Immature natural killer cell (primary cell): ENCODE data around the gene COX7A2. TPM values are rescaled to one million over a fixed set of nuclear protein-coding genes. Genes with fewer than 3 reads are reported as not detected.

Source experiments
- DNase-seq, 3 donors: peaks; one replicate each; pipeline ENCODE4 v3.0.0; 2022; ENCODE audit warnings: mixed read lengths in 1 of 3
- H3K27ac Mint-ChIP-seq, 6 donors: one replicate each; pipeline ENCODE4 v1.8.0; 2020; ENCODE audit warnings: mixed read lengths in 6 of 6, mild to moderate bottlenecking in 5 of 6, inconsistent platforms in 4 of 6, moderate library complexity in 3 of 6
- H3K27me3 Mint-ChIP-seq, 3 donors: one replicate each; pipeline ENCODE4 v1.8.0; 2020 to 2021; ENCODE audit warnings: low read depth in 3 of 3, mild to moderate bottlenecking in 3 of 3, mixed read lengths in 3 of 3, moderate library complexity in 3 of 3, inconsistent platforms in 1 of 3
- H3K36me3 Mint-ChIP-seq, 3 donors: one replicate each; pipeline ENCODE4 v1.8.0; 2020; ENCODE audit warnings: mixed read lengths in 3 of 3, inconsistent platforms in 2 of 3, mild to moderate bottlenecking in 2 of 3
- H3K4me1 Mint-ChIP-seq, 2 donors: one replicate each; pipeline ENCODE4 v1.8.0; 2020; ENCODE audit warnings: inconsistent platforms in 2 of 2, mild to moderate bottlenecking in 2 of 2, mixed read lengths in 2 of 2, moderate library complexity in 1 of 2
- H3K4me3 Mint-ChIP-seq, 5 donors: one replicate each; pipeline ENCODE4 v1.8.0; 2020; ENCODE audit warnings: mild to moderate bottlenecking in 5 of 5, mixed read lengths in 5 of 5, inconsistent platforms in 3 of 5, moderate library complexity in 3 of 5
- H3K9me3 Mint-ChIP-seq, 6 donors: one replicate each; pipeline ENCODE4 v1.8.0; 2020; ENCODE audit warnings: mild to moderate bottlenecking in 6 of 6, mixed read lengths in 6 of 6, inconsistent platforms in 4 of 6, moderate library complexity in 3 of 6
- polyA plus RNA-seq, 3 donors: library from polyadenylated mRNA; unstranded; fragments of 300-500 nt; fragmentation: Illumina TruSeq; gene quantifications; one replicate each; pipeline ENCODE4 v1.2.3, GENCODE V29; 2021

Gene COX7A2
- polyA plus RNA-seq, 3 donors from 2014 or later = 732 to 1,349 (median 964) TPM

- DNase-seq = no peak
- no peak overlapping the region for H3K4me3 Mint-ChIP-seq
- no peaks in the 10 kb centered on the region for H3K9me3 Mint-ChIP-seq
- no peaks in the 10 kb centered on the region for H3K27me3 Mint-ChIP-seq
- H3K27ac Mint-ChIP-seq = peak overlapping the region in 1 of 6 donors; percentile 9
- H3K36me3 Mint-ChIP-seq = peaks cover 9 to 19% (median 14%) of the 10 kb centered on the region in 3 donors
- H3K4me1 Mint-ChIP-seq = peaks cover 9 to 24% of the 10 kb centered on the region in 2 donors
Measured at GRCh38 chr6:75262716-75263400, 19.3 kb upstream of the COX7A2 start.

GRCh38 chr6:75261299-75261698 lies 17.7 kb upstream of the COX7A2 start:
- no peaks in the 10 kb centered on the region for H3K9me3 Mint-ChIP-seq
- no peak for DNase-seq
- H3K4me1 Mint-ChIP-seq = peaks cover 0 to 9% of the 10 kb centered on the region in 2 donors
- H3K4me3 Mint-ChIP-seq = no peak overlapping the region
- no peaks in the 10 kb centered on the region for H3K27me3 Mint-ChIP-seq
- H3K36me3 Mint-ChIP-seq = peaks cover 9 to 19% (median 14%) of the 10 kb centered on the region in 3 donors
- H3K27ac Mint-ChIP-seq = no peak overlapping the region

- Mint-ChIP-seq H3K27me3 (no peaks in the 10 kb centered on the region), H3K9me3 (no peaks in the 10 kb centered on the region), H3K27ac (no peak overlapping the region), H3K4me3 (no peak overlapping the region), H3K4me1 (no peaks in the 10 kb centered on the region), H3K36me3 (peaks cover 6 to 17% (median 15%) of the 10 kb centered on the region in 3 donors)
- no peak for DNase-seq
Measured at GRCh38 chr6:75257343-75258087, 13.9 kb upstream of the COX7A2 start.

- no peak overlapping the region for H3K4me3 Mint-ChIP-seq
- DNase-seq = no peak
- no peak overlapping the region for H3K27ac Mint-ChIP-seq
- no peaks in the 10 kb centered on the region for H3K9me3 Mint-ChIP-seq
- H3K36me3 Mint-ChIP-seq = peaks cover 3 to 8% (median 8%) of the 10 kb centered on the region in 3 donors
- peaks cover 2 to 9% (median 6%) of the 10 kb centered on the region in 3 donors for H3K27me3 Mint-ChIP-seq
- H3K4me1 Mint-ChIP-seq = peaks cover 0 to under 1% of the 10 kb centered on the region in 2 donors
Measured at GRCh38 chr6:75250552-75250951, 7.0 kb upstream of the COX7A2 start.

- H3K27ac Mint-ChIP-seq = no peak overlapping the region
- H3K9me3 Mint-ChIP-seq = no peaks in the 10 kb centered on the region
- peaks cover 1 to 2% of the 10 kb centered on the region in 2 donors for H3K4me1 Mint-ChIP-seq
- H3K27me3 Mint-ChIP-seq = peaks cover 2 to 9% (median 7%) of the 10 kb centered on the region in 3 donors
- H3K36me3 Mint-ChIP-seq = peaks cover 3 to 7% (median 5%) of the 10 kb centered on the region in 3 donors
- H3K4me3 Mint-ChIP-seq = no peak overlapping the region
- no peak for DNase-seq
Measured at GRCh38 chr6:75249837-75250236, 6.2 kb upstream of the COX7A2 start.

- Mint-ChIP-seq H3K4me1 (peaks cover 21 to 23% of the 10 kb centered on the region in 2 donors), H3K27ac (peak overlapping the region in 1 of 6 donors; percentile 45), H3K36me3 (peaks cover 0 to 5% (median 3%) of the 10 kb centered on the region in 3 donors)
Measured at GRCh38 chr6:75246386-75246785, 2.8 kb upstream of the COX7A2 start.

GRCh38 chr6:75244063-75244584 lies 523 bp upstream of the COX7A2 start:
- Mint-ChIP-seq H3K27me3 (peaks cover 4 to 15% (median 9%) of the 10 kb centered on the region in 3 donors), H3K9me3 (no peaks in the 10 kb centered on the region), H3K4me1 (peaks cover 28 to 32% of the 10 kb centered on the region in 2 donors), H3K36me3 (peaks cover 3 to 15% (median 3%) of the 10 kb centered on the region in 3 donors), H3K27ac (peak overlapping the region; percentile 93 to 99 (median 98)), H3K4me3 (peak overlapping the region; percentile 96 to 100 (median 99))
- DNase-seq = no peak

More at GRCh38 chr6:75246386-75246785, 2.8 kb upstream of the COX7A2 start:
- Mint-ChIP-seq H3K27me3 (peaks cover 4 to 15% (median 9%) of the 10 kb centered on the region in 3 donors), H3K9me3 (no peaks in the 10 kb centered on the region), H3K4me3 (peak overlapping the region in 2 of 5 donors; percentile 34 to 52)
- DNase-seq = no peak

- H3K4me3 Mint-ChIP-seq = no peak overlapping the region
- peaks cover 9 to 15% of the 10 kb centered on the region in 2 donors for H3K4me1 Mint-ChIP-seq
- H3K27me3 Mint-ChIP-seq = no peaks in the 10 kb centered on the region
- DNase-seq = no peak
- peaks cover 3 to 23% (median 8%) of the 10 kb centered on the region in 3 donors for H3K36me3 Mint-ChIP-seq
- no peaks in the 10 kb centered on the region for H3K9me3 Mint-ChIP-seq
- peak overlapping the region in 1 of 6 donors; percentile 23 for H3K27ac Mint-ChIP-seq
Measured at GRCh38 chr6:75236630-75237029, 7.0 kb downstream of the COX7A2 start.

- H3K9me3 Mint-ChIP-seq = no peaks in the 10 kb centered on the region
- no peaks in the 10 kb centered on the region for H3K27me3 Mint-ChIP-seq
- DNase-seq = no peak
- H3K27ac Mint-ChIP-seq = peak overlapping the region in 1 of 6 donors; percentile 82
- H3K4me3 Mint-ChIP-seq = no peak overlapping the region
- H3K4me1 Mint-ChIP-seq = peaks cover 1 to 4% of the 10 kb centered on the region in 2 donors
- peaks cover 3 to 23% (median 8%) of the 10 kb centered on the region in 3 donors for H3K36me3 Mint-ChIP-seq
Measured at GRCh38 chr6:75235271-75235670, 8.3 kb downstream of the COX7A2 start.

GRCh38 chr6:75234126-75234865 lies 9.3 kb downstream of the COX7A2 start:
- peaks cover 3 to 15% (median 7%) of the 10 kb centered on the region in 3 donors for H3K36me3 Mint-ChIP-seq
- H3K4me1 Mint-ChIP-seq = peaks cover 0 to 4% of the 10 kb centered on the region in 2 donors
- no peaks in the 10 kb centered on the region for H3K9me3 Mint-ChIP-seq
- H3K4me3 Mint-ChIP-seq = no peak overlapping the region
- H3K27ac Mint-ChIP-seq = no peak overlapping the region
- no peak for DNase-seq
- no peaks in the 10 kb centered on the region for H3K27me3 Mint-ChIP-seq

- Mint-ChIP-seq H3K9me3 (no peaks in the 10 kb centered on the region), H3K4me1 (peaks cover 0 to 4% of the 10 kb centered on the region in 2 donors), H3K27me3 (peaks cover 0 to 3% (median 0%) of the 10 kb centered on the region in 3 donors), H3K36me3 (peaks cover 3 to 7% (median 5%) of the 10 kb centered on the region in 3 donors), H3K4me3 (no peak overlapping the region), H3K27ac (no peak overlapping the region)
- no peak for DNase-seq
Measured at GRCh38 chr6:75233092-75233615, 10.4 kb downstream of the COX7A2 start.

GRCh38 chr6:75230484-75231325 lies 12.9 kb downstream of the COX7A2 start:
- no peak for DNase-seq
- H3K9me3 Mint-ChIP-seq = no peaks in the 10 kb centered on the region
- no peaks in the 10 kb centered on the region for H3K36me3 Mint-ChIP-seq
- H3K27ac Mint-ChIP-seq = no peak overlapping the region
- no peak overlapping the region for H3K4me3 Mint-ChIP-seq
- H3K27me3 Mint-ChIP-seq = peaks cover 1 to 7% (median 3%) of the 10 kb centered on the region in 3 donors
- no peaks in the 10 kb centered on the region for H3K4me1 Mint-ChIP-seq
